NK-92 treated with Interleukin-12 subunit alpha and Interleukin-12 subunit beta, amount 100 ng/mL, for 24 hours (cell line): ENCODE data around the gene PHOX2B.
"Not testable (repeated sequence)": the region's sequence is repeated elsewhere in the genome, so short reads cannot be mapped to it uniquely, and the experiment has no call there.

ENCODE experiments used
- DNase-seq: peaks from one replicate; lab custom pipeline; 2025; lab: John Stamatoyannopoulos, UW

The PHOX2B gene

DNA sequence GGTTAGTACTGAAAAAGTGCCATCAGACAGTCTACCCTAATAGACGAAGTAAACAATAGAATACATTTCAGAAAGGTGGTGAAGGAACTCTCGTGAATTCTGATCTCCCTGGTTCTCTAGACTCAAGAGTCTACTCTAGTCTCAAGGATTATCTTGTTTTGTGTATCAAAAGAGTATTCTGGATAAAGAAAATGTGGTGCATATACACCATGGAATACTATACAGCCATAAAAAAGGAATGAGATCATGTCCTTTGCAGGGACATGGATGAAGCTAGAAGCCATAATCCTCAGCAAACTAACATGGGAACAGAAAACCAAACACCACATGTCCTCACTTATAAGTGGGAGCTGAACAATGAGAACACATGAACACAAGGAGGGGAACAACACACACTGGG lies 36.9 kb downstream of the PHOX2B start:
- not testable (repeated sequence) for DNase-seq

- DNase-seq = no peak
Observed at GRCh38 chr4:41709844-41710481, 38.6 kb downstream of the PHOX2B start.

DNA sequence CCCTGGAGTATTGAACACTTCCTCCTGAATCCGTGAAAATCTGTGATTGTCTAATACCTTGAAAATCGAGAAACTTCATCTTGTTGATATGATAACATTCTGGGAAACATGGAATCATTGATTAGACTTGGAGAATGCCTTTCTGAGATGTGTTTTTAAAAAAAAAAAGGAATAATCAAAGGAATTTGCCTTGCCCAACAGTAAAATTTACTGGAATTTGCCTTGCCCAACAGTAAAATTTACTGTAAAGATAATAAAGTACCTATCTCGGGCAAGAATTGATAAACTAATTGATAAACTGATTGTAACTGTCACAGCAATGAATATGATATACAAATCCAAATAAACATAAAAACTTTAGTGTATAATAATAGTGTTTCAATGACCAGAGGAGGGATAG lies 44.7 kb downstream of the PHOX2B start:
- DNase-seq = no peak

DNA sequence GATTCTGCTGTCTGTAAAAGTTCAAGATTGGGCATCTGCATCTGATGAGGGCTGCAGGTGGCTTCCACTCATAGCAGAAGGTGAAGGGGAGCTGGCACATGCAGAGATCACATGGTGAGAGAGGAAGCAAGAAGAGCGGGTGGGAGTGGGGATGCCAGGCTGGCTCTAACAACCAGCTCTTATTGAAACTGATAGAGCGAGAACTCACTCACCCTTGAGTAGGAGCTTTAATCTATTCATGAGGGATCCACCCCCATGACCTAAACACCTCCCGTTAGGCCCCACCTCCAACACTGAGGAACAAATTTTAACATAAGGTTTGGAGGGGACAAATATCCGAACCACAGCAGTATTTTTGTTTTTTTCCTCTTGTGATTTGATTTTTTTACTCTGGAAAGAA lies 45.8 kb downstream of the PHOX2B start:
- DNase-seq = no peak

- DNase-seq = no peak
Observed at GRCh38 chr4:41701983-41702382, 46.5 kb downstream of the PHOX2B start.

DNA sequence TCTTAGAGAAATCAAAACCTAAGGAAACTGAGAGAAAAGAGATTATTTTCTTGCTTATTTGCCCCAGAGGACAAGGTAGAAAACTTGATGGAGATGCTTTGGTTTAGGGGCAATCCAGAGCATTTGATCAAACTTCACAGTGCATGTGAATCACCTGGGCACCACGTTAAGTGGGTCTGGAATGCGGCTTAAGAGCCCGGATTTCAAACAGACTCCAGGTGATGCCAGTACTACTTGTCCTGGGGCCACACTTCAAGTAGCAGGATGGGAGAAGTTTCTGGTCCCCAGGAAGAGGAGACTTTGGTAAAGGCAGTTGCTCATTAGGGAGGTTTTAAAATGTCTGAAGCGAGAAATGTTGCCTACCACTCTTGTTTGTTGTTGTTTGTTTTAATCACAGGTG lies 51.8 kb downstream of the PHOX2B start:
- DNase-seq = no peak

- no peak for DNase-seq
Observed at GRCh38 chr4:41696131-41696530, 52.4 kb downstream of the PHOX2B start.
